ENCODE results near the gene NPC1L1.
"Not testable (repeated sequence)": the region's sequence is repeated elsewhere in the genome, so short reads cannot be mapped to it uniquely, and the experiment has no call there.

NPC1L1 gene

DNA sequence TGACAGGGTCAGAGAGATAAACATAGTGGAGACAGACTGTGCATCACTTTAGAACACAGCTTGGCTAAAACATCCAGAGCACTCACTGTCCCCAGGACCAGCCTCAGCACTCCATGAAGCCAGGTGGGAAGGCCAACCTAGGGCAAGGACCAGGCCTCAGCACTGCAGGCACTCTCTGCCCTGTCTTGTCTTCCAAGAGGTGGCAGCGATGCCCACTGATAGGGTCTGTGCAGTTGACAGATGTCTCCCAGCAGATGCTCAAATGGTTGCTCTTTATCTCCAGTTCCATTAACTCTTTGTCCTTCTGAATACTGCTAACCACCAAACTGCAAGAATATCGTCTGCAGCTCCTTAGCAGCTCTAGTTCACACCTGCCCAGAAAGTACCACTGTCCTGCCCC lies 23.5 kb upstream of the NPC1L1 start:
- DNase-seq = no peak

DNA sequence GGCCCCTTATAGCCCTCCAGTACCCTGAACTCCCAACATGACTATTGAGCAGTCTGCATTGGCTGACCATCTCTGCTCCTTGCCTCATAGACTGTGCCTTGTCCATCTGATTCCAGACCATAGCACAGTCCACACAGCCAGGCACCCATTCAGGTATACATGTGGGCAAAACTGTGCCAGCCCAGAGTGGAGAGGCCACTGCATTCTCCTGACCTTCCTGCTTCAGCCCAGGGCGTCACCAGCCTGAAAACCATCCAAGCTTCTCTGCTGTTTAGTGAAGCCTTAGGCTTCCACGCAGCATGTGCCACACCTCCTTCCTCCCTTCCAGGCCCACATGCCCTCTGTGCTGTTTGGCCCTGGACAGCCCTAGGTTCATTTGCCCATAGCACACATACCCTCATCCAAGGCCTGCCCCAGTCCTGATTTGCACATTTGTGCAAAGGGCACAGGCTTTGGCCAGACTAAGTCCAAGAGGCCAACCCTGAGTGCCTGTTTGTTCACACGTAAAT lies 22.1 kb upstream of the NPC1L1 start:
- DNase-seq = no peak

DNA sequence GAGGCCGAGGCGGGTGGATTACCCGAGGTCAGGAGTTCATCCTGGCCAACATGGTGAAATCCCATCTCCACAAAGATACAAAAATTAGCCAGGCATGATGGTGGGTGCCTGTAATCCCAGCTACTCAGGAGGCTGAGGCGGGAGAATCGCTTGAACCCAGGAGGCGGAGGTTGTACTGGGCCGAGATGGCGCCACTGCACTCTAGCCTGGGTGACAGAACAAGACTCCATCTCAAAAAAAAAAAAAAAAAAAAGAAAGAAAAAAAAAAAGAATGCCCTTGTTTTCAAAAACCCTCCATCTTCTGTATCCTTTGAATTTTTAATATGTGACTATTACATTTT lies 21.5 kb upstream of the NPC1L1 start:
- not testable (repeated sequence) for DNase-seq

DNA sequence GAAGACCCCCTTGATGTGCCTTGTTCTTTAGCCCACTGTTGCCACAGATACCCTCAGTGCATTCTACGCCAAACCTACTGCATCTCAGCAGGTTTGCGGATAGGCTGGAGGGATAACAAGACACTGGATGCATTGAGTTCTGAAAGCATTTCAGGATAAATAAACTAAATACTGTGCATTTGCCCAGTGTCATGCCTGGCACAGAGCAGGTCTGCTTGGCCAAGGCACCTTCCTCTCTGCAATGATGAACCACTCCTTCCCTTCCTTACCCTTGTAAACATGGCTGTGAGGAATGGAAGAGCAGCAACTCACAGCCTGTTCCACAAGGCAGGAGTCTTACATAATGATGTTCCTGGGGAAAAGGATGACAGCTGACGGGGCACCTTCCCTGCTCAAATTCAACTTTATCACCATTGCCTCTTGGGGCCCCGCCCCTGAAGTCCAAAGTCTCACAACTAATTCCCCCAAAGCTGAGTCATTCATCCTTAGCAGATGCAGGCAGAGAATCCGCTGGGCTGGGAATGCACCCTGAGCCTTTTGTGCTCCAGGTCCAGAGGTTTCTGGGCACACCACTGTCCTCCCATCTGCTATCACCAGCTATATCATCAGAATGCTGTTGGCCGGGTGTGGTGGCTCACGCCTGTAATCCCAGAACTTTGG lies 21.0 kb upstream of the NPC1L1 start:
- peak; percentile 33 for DNase-seq

DNA sequence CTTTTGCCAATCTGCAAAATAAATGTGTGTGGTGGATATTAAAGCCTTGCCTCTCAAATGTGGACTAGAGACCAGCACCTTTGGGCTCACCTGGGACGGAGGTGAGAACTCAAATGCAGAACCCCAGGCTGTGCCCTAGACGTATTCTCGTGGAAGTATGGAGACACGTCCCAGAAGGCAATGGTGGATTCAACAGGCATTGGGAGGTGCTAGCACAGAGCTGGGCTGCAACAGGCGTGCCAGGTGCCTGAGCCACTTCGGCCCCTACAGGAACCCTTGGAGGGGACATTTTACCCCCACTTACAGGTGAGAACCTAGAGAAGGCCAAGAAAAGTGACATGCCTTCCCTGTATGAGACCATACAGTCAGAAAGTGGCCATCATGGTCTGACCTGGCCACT lies 20.4 kb upstream of the NPC1L1 start:
- DNase-seq = no peak

- DNase-seq = no peak
Observed at GRCh38 chr7:44559485-44559884, 18.4 kb upstream of the NPC1L1 start.

- no peak for DNase-seq
Observed at GRCh38 chr7:44557485-44557884, 16.4 kb upstream of the NPC1L1 start.

DNA sequence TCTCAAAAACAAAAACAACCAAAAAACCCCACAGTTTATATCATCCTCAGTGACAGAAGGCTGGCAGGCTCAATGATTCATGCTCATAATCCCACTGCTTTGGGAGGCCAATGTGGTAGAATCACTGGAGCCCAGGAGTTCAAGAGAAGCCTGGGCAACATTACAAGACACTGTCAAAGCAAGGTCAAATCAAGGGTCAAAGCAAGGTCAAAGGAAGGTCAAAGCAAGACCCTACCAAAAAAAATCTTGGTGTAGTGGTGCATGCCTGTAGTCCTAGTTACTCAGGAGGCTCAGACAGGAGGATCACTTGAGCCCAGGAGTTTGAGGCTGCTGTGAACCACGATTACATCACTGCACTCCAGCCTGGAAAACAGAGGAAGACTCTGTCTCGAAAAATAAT lies 14.2 kb upstream of the NPC1L1 start:
- DNase-seq = no peak

DNA sequence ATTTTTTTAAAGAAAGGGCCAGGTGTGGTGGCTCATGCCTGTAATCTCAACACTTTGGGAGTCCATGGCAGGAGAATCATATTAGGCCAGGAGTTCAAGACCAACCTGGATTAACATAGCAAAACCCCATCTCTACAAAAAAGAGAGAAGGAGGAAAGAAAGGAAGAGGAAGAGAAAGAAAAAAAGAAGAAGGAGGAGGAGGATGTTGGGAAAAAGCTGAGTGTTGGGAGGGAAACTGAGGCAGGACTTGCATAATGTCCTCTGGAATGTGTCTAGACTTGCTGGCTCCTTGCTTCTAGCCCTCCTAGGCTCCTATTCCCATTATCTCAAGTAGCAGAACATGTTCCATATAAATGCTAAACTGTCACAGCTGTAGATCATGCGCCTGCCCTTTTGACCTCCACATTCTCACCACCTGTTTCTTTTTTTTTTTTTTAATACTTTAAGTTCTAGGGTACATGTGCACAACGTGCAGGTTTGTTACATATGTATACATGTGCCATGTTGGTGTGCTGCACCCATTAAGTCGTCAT lies 11.4 kb upstream of the NPC1L1 start:
- not testable (repeated sequence) for DNase-seq

DNA sequence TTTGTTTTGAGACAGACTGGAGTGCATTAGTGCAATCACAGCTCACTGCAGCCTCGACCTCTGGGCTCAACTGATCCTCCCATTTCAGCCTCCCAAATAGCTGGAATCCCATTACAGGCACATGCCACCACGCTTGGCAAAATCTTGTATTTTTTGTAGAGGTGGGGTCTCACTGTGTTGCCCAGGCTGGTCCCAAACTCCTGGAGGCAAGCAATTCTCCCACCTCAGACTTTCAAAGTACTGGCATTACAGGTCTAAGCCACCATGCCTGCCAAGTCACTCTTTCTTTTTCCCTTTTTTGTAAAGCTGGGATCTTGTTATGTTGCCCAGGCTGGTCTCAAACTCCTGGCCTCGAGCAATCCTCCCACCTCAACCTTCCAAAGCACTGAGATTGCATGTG lies 8.3 kb upstream of the NPC1L1 start:
- no peak for DNase-seq

- DNase-seq = no peak
Observed at GRCh38 chr7:44548893-44549292, 7.8 kb upstream of the NPC1L1 start.

GRCh38 chr7:44547536-44548231 lies 6.6 kb upstream of the NPC1L1 start:
- DNase-seq = no peak

GRCh38 chr7:44541876-44542610 lies 913 bp upstream of the NPC1L1 start:
- DNase-seq = no peak

- no peak for DNase-seq
Observed at GRCh38 chr7:44540592-44541027, 520 bp downstream of the NPC1L1 start.

GRCh38 chr7:44539669-44540506 lies 1.2 kb downstream of the NPC1L1 start:
- DNase-seq = no peak

- DNase-seq = no peak
Observed at GRCh38 chr7:44538798-44539668, 2.1 kb downstream of the NPC1L1 start.

- DNase-seq = no peak
Observed at GRCh38 chr7:44538093-44538797, 2.9 kb downstream of the NPC1L1 start.

DNA sequence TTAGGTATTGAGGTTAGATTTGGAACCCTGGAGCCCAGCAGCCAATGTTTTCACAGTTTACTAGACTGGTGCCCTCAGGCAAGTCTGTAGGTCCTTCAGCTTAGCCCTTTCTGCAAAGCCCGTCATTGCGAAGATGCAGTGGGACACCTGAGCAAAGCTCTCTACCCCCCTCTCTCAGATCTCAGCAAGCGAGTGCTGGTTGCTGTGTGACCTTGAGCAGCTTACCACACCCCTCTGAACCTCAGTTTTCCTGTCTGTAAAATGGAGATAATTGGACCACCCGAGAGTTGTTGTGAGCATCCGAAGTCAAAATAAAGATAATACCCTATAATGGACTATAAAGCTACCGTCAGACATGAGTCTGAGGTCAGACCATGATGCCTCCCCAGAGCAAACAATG lies 3.7 kb downstream of the NPC1L1 start:
- no peak for DNase-seq

GRCh38 chr7:44536090-44536489 lies 5.0 kb downstream of the NPC1L1 start:
- DNase-seq = no peak

- no peak for DNase-seq
Observed at GRCh38 chr7:44535348-44536064, 5.6 kb downstream of the NPC1L1 start.
